ENCODE measurements around the gene SIDT1.

Gene SIDT1

DNA sequence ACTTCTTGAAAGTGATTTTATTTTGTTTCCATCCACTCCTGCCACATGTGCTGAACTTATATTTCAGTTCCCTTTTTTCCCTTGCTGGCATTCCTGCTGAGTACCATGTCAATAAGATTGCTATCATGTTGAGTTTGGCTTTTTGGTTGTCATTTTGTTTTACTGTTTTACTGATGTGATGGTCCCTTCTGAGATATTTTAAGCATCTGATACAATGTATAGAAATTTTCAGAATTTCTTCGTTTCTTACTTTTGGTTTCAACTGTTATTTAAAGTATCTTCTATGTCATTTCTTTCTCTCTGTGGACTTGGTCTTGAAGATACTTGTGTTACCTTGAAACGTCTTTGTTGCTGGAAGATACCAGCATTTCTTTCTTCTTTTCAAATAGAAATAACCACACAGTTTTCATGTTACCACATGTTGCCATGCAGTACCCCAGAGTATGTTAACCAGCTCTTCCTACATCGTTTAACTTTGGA is 14.1 kb downstream of the SIDT1 start:
- no peak for DNase-seq

DNA sequence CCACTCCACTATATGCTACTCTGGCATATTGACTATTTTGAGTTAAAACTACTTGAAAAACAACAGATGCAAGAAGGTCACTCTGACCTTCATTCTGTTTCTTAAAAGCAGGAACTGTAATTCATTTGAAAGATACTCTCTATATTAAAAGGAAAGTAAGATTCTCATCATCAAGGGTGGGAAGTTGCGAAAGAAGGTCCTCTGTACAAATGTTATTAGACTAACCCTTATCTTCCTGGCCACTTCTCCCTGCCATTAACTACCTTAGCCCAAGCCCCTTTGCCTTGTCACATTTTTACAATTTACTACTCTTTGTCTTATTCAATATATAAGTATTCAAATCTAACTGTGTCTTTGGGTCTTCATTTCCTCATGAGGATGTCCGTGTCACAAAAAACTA is 16.1 kb downstream of the SIDT1 start:
- DNase-seq, result no peak

DNA sequence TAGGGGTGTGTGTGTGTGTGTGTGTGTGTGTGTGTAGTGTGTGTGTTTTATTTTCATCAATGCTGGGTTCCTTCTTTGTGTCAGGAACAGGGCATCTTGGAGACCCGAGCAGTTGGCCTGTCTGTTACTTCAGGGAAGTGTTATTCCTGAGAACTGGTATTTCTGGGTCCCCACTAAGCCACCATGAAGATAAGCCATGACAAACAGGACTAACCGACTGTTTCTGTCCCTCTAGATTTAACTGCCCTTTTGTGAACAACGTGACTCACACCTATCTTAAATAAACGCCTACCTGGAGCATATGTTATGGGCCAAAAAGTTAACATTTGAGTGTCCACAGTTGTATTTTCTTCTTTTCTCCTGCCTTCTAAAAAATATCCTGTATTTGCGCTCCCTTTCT is 19.5 kb downstream of the SIDT1 start:
- no peak for DNase-seq

DNA sequence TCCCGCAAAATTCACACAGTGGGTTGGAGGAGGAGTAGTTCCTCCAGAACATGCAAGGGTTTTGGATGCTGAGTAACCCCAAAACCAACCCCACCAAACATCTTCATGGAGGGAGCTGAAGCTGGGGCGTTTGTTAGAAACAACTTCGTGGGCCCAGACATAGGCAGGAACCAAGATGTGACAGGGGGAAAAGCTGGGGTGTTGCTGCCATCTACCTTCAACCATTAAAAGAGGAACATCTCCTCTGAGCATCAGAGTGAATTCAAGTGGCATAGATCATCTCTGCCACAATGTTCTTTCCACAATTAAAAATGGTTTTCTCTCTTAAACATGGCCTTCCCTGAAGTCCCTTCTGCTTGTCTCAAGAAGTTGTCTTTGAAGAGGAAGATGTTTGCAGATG is 20.5 kb downstream of the SIDT1 start:
- DNase-seq, result no peak

DNA sequence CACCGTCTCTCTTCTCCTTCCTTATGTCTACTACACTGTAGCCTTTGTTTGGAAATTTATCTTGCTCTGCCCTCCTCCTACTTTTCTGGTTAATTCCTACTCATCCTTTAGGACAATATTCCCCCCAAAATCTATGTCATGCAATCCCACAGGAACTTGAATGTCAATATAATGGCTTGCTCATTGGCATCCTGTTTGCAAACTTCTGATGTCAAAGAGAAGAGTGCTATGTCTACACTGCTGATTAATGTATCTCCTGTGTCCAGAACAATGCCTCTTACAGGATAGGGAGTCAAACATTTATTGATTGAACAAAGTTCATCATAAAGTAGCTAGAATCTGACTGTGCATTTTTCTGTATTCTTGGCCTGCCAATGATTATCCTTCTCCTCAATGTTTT is 22.8 kb downstream of the SIDT1 start:
- no peak for DNase-seq

DNA sequence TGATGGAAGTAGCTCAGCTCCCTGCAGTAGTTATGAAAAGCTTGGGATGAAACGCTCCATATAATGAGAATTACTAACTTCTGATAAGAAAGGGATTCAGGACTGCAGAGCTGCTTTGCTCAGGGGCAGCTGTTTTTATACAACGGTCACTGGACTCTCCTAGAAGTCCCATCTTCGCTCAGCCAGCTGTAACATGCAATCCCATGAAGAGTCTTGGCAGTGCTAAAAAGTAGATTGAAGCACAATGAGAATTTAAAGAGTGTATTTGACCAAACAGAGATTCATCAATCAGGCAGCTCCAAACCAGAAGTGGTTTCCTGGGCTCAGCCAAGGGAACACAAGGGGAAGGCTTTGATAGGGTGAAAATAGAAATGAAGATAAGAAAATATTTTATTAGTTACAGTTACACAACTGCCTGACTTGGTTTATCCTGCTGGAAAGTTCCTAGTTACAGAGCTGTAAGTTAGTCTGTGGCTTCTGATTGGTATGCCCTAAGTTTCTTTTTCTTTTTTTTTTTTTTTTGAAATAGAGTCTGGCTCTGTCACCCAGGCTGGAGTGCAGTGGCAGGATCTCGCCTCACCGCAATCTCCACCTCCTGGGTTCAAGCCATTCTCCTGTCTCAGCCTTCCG is 24.1 kb downstream of the SIDT1 start:
- no peak for DNase-seq

DNA sequence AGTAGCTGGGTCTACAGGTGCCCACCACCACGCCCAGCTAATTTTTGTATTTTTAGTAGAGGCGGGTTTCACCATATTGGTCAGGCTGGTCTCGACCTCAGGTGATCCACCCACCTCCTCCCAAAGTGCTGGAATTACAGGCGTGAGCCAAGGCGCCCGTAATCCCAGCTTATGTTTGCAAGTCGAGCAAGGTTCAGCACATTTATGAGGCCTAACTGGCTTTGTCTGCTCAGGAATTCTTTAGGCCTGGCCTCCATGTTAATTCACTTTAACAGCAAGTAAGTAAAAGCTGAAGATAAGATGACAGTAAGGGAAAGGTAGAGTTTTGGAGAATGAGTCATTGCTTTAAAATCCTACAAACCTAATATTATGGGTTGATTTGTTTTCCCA is 24.6 kb downstream of the SIDT1 start:
- DNase-seq, result no peak

DNA sequence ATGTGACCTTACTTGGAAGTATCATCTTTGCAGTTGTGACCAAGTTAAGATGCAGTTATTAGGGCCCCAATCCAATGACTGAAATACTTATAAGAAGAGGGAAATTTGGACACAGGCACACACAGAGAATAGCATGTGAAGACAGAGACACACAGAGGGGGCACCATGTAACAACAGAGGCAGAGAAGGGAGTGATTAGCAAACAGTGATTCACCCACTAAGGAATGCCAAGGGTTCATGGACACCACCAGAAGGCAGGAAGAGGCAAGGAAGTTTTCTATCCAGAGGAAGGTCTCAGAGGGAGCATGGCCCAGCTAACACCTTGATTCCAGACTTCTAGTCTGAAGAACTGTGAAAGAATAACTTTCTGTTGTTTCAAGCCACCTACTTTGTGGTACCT is 25.0 kb downstream of the SIDT1 start:
- no peak for DNase-seq

DNA sequence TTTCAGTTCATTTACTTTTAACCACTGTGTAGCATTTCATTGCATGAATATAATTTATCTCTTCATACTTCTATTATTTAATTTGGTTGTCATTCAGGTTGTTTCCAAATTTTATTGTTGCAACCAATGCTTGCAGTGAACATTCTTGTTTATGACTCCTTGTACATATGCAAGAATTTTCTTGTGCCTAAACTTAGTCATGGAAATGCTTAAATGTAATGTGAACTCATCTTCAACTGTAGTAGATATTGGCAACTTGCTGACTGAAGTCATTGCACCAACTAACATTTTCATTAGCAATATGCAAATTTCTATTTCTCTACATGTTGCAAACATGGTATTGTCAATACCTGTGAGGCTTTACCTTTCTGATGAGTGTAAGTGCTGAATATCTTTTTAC is 26.7 kb downstream of the SIDT1 start:
- DNase-seq, result no peak

DNA sequence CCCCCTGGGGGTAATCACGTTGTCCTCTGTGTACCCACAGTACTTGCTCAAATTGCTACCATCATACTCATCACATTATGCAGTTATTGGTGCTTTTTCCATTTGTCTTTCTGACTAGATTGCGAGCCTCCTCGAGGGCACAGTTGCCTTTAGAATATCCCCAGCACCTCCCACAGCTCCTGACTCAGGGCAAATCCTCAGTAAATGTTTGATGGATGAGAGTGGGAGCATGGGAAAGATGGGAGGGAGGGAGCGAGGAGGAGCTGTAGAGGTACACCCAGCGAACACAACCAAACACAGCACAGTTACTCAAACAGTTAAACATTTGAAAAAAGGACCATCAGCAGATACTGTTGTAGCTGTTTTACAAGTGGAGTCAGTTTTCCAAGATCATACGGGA is 27.9 kb downstream of the SIDT1 start:
- DNase-seq, result no peak

DNA sequence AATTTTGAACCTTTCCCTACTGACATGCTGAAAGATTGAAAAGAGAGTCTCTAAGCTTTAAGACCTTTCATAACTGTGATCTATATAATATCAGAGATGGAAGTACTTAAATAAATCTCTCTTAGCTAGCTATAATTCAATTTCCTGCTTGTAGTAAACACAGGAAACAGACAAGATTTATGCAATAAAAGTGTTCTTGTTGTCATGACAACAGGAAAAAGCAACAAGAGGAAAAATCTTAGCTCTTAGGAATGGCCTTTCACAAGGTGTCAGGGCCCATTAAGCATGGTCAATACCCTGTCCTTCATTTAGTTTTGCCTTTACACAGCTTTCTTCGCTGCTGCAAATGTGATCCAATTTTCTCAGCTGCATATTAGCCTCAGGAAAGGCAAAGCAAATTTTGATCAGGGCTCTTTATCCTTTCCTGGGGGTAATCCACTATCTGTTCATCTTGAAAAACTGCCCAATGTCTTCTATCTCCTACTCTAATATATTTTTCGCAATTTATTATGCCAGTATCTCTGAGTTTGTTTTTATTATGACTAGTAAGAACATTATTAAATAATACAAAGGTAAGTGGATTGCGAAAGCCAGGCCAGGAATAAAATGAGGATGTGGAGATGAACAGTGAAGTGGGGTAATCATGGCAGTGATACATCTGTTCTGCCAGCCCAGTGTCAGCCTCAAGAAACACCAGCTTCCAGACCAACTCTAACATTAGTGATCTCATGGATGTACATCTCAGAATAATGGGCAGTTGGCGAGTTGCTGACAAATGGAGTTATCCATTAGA is 28.7 kb downstream of the SIDT1 start:
- DNase-seq, result no peak

DNA sequence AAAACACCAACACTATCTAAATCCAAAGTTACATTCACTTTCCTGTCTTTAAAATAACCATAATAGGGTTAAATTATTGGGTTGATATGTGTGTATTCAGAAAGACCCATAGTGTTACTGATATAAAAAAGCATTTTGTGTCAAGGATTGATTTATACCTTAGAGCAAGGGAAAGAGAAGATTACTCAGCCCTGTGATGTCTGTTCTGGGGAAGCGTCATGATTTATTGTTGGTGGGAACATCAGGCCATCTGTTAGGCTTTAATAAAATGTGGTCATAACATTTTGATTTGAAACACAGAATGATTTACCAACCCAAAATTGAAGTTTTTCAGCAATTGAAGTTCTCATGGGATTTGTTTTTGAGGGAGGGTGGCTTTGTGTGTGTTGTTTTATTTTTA is 33.2 kb downstream of the SIDT1 start:
- DNase-seq, result no peak

DNA sequence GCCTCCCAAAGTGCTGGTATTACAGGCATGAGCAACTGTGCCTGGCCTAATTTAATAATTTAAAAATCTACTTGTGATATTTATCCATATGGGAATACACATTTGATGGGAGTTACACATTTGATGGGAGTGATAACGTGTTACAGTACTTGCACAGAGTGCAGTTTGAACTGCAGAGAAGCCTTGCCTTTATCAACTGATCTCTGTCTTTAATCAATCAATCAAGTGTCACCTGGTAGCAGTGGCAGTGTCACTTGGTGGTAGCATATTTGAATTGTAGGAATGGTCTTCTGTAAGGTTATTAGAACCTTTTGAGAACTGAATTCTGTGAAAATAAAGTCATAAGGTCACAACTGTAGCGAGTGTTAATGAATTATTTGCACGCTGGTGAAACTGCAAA is 37.8 kb downstream of the SIDT1 start:
- no peak for DNase-seq

DNA sequence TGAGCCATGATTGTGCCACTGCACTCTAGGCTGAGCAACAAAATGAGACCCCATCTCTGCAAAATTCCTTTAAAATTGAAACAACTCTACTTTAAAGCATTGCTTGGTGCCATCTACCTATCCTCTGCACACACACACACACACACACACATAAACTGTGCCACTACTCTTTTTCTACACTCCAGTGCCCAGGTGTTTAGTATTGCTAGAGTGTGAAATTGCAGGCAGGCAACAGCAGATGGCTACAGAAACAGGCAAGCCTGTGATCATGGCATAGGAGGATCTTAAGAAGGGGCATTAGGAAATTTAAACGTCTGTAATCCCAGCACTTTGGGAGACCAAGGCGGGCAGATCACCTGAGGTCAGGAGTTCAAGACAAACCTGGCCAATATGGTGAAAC is 39.0 kb downstream of the SIDT1 start:
- DNase-seq, result no peak

DNA sequence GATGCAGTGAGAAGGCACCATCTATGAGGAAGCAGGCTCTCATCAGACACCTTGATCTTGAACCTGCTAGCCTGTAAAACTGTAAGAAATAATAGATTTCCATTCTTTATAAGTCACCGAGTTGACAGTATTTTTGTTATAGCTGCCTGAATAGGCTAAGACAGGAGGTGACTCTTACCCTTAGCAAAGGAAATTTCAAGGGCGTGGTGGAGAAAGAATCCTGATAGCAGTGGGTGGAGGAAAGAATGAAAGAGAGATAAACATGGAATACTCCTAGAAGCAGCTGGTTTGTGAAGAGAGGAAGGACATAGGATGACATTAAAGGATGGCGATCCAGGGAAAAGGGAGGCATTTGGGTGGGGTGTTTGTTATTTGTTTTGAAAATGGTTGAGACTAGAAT is 41.4 kb downstream of the SIDT1 start:
- no peak for DNase-seq

DNA sequence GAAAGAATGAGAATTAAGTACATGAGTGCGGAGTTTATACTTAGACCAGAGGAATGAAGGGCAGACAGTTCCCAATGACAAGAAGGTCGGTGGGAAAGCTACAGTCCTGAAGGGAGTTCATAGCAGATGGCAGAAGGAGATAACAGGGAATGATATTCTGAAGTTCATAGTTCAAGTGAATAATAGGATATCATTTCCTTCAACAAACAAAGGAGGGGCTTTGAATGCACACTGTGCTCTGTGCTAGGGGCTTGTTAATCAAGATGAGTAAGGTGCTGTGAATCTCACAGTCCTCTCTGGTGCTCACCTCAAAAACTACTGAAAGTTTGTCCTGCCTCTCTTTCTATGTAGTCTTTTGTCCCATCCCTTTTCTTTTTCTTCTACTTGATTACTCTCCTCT is 41.9 kb downstream of the SIDT1 start:
- DNase-seq, result no peak

DNA sequence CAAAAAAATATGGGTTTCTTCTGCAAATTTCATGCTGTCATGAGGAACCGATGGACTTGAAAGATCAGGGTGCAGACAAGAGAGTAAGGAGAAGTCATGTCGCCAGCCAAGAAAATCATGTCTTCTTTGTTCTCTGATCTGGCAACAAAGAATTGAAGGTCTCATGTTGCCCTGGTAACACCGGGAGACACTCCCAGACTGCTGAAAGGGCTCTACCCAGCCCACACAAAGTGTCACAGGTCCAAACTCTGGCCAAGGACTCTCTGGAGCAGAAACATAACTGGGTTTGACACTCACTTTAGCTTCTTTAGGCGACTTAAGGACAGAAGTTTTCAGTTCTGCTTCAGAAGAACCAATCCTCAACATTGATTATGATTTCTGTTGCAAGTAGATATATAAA is 42.9 kb downstream of the SIDT1 start:
- DNase-seq, result no peak

DNA sequence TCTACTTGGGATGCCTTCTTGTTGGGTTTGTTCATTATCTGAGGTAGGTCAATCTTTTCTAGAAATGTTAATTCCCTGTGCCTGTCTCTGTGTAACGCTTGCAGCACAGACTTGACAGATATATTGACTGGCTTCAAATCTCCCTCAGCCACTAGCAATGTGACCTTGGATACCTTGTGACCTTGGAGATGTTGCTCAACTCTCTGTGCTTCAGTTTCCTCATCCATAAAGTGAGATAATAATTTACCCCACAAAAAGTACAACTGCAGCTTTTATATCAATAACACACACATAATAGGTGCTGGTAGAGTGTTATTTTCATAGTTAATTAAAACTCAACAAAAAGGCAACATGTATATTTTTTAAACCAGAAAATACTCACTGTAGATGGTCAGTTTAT is 52.9 kb downstream of the SIDT1 start:
- no peak for DNase-seq

DNA sequence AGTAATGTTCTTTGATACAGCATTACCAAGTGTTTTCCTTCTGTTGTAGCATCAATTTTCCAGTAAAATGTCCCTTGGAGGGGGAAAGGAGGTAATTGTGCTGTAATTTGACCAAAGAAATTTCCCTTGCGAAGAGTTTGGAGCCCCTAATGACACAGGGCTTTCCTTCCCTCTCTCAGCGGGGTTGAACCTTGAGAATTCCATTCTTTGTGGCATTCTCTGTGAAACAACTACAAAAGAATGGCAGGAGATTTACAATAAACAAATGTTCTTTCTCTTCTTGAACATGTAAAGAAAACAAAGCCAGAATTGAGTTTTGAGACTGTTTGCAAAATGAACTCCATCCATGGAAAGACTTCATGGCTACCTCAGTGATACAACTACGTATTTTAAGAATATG is 53.4 kb downstream of the SIDT1 start:
- DNase-seq, result no peak

DNA sequence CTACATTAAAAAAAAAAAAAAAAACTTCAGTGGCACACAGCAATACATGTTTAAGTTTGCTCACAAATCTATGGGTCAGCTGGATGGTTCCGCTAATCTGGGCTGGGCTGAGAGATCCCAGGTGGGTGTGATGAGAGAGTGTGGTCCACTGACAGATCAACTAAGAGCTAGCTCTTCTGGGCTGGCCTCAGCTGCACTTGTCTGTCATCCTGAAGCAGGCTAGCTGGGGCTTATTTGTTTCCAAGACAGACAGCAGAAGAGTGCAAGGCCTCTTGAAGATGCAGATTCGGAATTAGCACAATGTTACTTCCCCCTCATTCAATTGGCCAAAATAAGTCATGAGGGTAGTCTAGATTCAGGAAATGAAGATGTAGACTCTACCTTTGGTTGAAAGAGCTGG is 56.5 kb downstream of the SIDT1 start:
- no peak for DNase-seq

DNA sequence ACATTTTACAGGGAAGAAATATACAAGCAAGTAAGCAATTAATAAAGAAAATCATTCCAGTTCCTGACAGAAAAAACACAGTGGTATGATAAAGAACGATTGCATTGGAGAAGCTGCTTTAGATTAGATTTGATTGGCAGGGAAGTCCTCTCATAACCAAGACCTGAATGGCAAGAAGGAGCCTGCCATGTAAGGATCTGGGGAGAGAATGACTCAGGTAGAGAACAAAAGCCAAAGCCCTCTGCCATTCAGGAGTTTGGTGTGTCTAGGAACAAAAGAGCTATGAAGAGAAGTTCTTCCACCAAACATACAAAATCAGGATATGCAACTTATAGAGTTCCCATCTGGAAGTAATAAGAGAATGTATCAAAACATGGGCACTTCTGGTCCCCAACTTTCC is 57.6 kb downstream of the SIDT1 start:
- no peak for DNase-seq

DNA sequence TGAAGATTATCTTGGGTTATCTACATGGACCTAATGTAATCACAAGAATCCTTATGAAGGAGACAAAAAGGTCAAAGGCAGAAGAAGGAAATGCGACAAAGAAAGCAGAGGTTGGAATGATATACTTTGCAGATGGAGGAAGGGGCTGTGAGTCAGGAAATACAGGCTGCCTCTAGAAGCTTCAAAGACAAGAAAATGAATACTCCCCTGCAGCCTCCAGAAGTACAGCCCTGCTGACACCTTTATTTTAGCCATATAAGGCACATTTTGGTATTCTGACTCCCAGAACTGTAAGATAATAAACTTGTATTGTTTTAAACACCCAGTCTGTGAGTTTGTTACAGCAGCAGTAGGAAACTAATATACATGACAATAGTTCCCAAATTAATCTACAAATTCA is 58.6 kb downstream of the SIDT1 start:
- DNase-seq, result no peak

DNA sequence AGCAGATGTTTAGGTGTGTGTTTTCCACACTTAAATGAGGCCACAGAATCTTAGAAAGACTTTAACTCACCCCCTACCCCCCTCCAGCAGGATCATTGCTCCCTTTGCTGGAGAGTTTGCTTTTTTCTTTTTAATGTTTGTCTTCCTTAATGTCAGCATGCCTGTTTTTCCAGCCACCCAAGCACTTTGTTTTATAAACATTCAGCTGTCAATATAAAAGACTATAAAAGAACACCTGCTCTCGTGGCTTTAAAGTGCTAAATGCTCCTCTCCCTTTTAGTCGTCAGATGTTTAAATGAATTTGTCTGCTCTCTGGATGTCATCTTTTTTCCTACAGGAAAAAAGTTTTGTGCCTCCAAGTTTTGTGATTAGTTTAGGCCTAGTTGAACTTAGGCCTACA is 61.7 kb downstream of the SIDT1 start:
- peak; percentile 24 for DNase-seq

DNA sequence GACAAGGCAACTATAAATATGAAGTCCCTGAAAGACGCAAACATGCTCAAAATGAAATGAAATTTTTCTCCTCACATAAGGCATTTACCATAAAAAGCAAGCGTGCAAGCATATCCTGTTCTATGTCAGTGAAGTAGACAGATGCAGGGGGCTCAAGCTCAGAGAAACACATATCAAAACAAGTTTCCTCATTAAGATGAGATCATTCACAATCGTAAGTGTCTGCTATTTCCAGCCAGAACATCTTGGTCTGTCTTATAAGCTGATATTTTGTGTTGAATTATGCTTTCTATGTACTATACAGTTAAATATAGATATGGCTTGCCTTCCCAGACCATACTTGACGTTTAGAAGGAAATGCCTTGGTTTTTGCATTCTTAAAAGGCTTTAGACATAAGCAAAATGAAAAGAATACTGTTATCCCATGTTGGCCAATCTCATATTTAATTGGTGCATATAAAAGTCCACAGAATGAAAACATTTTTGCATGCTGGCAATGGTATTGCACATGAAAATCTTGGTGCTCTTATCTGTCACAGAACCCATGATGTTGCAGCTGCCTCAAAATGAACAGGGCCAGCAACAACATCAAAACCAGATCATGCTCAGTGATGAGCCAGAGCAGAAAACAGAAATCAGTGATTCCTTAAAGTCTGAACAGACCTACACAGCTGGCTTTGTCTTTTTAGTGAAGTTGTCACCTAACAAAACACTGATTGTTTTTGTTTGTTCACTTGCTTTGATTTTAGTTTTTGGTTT is 65.4 kb downstream of the SIDT1 start:
- DNase-seq, result no peak
